ENCODE measurements around the gene GINS1.

GINS1 gene

GRCh38 chr20:25453035-25453810, 45.8 kb downstream of the GINS1 start:
- DNase-seq (ENCODE audit: extremely low read depth in 1 of 2, low read depth in 1 of 2), result no peak

DNA sequence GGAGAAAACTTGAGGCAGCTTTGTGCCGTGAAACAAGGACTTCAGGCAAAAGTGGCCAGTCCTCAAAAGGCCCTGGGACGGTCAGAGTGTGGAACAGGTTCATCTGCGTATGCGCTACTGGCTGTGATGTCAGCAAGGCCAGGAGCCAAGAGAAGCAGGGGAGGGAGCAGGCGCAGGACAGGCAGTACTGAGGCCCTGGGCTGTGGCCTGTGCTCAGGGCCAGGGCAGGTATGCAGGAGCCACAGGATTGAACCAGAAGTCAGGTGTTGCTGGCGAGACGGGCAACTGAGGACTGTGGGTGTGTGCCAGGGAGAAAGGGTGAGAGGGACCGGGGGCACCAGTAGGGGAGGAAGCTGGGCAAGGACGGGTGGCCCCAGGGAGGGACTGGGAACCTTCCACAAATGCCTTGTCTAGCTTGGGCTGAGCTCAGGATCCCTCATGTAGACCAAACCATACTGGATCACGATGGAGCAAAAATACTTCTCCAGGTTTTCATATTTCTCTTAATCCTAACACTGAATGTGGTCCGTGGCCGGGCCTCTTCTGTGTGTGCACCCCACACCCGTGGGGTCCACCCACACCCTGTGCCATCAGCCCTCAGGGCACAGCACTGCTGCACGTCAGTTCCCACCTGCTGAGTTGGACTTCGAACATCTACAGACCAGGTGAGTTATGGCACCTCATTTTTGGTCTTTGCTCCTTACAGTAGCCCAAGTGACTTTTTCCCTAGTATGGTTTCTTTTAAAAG, 46.9 kb downstream of the GINS1 start:
- no peak for DNase-seq (ENCODE audit: extremely low read depth in 1 of 2, low read depth in 1 of 2)

DNA sequence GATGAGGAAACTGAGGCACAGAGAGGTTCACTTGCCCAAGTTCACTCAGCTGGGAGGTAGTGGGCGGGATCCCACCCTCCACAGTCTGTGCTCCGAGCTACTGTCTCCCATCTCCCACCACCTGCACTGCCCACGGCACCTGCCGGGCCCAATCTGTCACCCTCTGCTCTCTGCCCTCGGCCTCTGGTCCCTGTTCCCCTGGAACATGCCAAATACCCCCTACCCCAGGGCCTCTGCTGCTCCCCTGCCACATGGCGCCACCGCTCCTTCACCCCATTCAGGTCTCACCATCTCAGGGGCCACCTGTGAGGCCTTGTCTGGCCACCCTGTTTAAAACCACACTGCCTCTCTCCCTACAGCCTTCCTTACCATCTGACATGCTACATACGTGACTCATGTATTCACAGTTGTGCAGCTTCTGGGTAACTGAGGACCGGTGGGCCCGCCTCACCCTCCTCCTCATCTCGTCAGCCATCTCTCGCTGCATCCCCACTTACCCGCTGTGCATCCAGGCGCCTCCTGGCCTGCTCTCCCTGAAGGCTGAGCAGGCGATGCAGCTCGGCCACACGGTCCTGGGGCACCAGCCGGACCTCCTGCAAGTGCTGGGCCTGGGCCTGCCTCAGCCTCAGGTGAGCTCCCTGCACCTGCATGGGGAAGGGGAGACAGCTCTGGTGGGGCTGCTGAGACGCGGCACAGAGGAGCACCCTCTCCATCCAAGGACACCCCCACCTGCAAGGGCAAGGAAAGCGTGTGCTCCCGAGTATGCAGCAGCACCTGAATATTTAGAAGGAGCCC, 50.6 kb downstream of the GINS1 start:
- no peak for DNase-seq (ENCODE audit: extremely low read depth in 1 of 2, low read depth in 1 of 2)

DNA sequence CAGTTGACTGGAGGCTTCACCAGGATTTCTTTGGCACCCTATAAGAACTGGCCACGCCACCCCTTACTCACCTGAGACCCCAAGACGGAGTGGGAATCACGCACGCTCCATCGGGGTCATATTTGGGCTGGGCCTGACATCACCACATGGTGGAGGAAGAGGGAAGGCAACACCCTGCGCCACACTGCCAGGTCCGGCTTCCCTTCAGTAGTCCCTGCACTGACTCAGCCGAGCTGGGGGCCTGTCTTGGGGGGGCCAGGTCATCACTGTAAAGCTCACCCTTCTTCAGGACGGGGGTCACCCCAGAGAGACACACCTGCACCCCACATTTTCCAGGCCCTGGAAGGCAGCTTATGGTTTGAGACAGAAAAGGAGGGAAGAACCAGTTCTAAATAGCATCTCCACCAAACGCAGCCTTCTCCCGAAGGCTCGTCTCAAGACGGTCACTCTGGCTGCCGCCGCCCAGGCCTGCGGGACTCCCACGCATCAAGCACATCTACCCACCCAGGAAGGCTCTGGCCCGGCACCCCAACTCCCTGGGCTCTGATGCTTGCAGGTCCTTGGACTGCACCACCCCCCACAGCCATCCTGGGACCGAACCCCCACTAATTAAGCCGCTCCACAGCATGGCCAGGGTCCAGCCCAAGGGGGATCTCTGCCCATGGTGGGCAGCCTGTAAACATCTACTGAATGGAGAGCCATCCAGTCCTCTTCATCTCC, 51.8 kb downstream of the GINS1 start:
- no peak for DNase-seq (ENCODE audit: extremely low read depth in 1 of 2, low read depth in 1 of 2)

DNA sequence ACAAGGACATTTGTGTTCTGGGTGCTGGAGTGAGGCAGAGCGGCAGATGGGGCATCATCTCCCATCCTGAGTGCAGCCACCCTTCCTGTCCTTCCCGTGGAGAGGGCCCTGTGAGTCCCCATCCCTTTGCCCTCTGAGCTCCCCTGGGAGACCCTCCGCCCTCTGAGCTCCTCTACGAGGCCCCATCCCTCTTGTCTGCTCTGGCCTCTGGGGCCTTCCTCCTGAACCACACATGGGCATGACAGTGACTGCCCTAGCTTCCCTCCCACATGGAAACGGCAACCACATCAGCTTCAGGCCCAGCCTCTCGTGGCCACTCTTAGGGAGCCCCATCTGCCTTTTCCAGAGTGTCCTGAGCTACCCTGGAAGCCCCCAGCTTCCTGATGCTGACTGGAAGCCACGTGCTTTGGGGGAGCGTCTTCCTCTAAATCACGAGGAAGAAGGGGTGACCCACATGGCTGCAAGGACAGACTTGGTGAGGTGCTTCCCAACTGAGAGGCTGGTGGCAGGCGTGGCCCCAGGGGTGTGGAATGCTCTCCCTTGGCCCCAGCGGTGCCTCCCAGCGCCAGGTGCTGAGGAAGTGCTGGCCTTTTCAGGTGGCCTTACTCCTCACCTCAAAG, 52.6 kb downstream of the GINS1 start:
- no peak for DNase-seq (ENCODE audit: extremely low read depth in 1 of 2, low read depth in 1 of 2)

DNA sequence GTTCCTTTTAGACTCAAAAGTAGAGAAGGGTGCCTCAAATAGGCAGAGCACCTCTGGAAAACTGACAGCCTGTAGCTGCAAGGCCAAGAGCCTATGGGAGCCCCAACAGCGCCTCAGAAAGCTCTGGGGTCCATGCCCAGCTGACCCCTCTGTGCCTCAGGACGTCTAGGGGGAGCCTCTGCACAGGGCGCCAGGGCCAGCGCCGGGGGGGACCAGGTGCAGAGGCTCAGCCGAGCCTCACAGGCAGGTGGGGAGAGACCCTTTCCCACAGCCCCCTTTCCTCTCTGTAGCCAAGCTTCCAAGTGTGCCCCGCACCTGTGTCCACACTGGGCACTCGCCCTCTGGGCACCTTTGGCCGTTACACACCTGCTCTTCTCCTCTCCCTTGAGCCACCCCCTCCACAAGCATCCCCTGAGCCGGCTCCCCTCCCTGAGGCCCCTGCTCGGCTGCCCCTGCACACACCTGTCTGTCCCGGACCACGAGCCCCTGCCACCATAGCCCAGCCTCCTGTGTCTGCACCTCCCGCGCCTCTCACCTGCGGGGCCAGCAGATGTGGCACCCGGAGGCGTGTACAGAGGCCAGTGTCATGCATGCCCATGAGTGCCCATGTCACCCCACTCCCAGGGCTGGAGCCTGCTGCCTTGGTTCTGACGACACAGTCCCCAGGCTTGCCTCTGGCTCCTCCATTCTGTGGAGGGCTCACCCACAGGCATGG, 53.2 kb downstream of the GINS1 start:
- no peak for DNase-seq (ENCODE audit: extremely low read depth in 1 of 2, low read depth in 1 of 2)

GRCh38 chr20:25461281-25461650, 53.8 kb downstream of the GINS1 start:
- no peak for DNase-seq (ENCODE audit: extremely low read depth in 1 of 2, low read depth in 1 of 2)

DNA sequence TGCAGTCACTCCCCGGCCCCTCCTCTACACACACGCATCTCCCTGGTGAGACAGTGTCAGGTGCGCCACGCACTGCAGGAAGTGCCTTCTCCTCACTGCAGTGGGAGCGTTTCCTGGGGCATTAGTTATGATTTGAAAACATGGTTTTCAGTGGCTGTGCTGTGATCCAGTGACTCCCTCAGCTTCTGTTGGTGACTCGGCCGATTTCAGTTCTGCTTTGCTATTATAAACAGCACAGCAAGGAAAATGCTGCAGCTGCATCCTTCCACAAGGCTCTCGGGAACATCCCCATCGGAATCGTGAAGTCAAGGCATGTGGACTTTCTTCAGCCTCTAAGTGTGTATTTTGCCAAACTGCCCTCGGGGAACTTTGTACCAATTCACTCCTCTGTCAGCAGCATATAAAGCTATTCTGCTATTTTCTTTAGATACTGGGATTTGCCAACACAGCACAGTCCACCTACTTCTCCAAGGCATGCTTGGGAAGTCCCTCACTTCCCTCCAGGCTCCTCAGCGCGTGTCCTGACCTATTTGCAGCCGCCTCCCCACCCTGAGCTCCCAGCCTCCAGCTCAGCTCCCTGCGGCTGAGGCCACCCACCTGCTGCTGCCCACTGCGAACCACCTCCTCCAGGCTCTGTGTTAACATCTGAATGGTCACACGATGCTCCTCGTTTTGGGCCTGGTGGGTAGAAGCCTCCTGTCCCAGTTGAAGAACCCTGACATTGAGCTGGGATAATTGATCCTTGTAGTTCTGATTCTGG, 54.5 kb downstream of the GINS1 start:
- no peak for DNase-seq (ENCODE audit: extremely low read depth in 1 of 2, low read depth in 1 of 2)

DNA sequence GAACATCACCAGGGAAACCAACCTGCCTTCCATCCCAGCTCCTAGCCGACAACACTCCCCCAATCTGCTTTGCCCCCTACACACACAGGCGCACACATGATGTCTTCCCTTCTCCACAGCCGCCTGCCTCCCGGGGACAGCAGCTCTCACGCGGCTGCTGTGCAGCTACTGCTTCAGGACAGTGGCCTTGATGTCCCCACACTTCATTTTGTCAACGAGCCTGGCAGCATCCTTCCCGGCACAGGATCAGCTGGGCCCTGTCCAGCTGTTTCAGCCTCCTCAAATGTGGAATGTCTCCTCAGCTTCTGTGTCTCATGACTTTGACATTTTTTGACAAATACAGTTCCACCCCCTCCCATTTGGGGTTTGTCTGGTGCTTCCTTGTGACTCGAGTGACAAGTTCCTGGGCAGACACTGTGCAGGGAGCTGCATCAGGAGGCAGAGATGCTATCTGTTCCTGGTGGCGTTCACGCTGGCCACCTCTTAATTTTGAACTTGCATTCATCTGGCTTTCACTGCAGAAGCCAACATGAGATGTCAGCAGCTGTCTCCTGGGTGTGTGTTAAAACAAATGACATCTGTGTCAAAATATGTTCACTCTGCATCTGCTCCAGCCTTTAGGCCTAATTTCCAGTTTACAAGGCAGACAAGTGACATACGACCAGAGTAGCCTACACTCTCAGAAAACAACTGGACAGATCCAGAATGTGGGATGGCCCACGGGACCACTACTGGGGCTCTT, 57.2 kb downstream of the GINS1 start:
- no peak for DNase-seq (ENCODE audit: extremely low read depth in 1 of 2, low read depth in 1 of 2)

DNA sequence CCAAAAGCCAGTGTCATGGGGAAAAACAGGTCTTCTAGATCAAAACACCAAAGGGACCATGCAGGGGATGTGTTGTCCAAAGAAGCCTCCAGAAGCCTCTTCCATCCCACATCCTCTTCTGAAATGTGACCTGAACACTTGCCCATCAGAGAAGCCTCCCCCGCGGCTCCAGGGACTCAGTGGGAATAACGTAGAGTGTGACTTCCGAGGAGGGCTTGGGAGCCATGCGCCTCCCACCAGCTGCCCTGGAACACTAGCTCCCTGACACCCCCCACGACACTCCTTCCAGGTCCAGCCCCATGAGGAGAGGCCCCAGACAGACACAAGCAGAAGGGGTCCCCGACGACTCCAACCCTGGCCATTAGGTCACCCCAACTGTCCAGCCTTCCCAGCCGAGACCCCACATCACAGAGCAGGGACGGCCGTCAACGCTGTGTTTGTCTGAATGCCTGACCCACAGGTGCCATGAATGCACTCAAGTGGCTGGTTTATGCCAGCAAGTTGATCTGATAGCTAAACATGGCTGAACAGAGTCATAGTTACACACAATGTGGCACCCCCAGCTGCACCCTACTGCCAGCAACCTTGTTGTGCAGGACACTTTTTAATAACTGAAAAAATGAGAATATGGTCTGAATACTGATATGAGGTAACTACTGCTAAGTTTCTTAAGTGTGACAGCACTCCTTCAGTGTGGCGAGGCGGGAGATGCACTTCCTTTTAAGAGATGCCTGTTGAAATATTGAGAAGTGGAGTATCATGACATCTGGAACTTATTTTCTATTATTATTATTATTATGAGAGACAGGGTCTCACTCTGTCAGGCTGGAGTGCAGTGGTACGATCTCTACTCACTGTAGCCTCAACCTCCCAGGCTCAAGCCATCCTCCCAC, 58.0 kb downstream of the GINS1 start:
- no peak for DNase-seq (ENCODE audit: extremely low read depth in 1 of 2, low read depth in 1 of 2)

GRCh38 chr20:25466846-25467245, 59.4 kb downstream of the GINS1 start:
- no peak for DNase-seq (ENCODE audit: extremely low read depth in 1 of 2, low read depth in 1 of 2)

DNA sequence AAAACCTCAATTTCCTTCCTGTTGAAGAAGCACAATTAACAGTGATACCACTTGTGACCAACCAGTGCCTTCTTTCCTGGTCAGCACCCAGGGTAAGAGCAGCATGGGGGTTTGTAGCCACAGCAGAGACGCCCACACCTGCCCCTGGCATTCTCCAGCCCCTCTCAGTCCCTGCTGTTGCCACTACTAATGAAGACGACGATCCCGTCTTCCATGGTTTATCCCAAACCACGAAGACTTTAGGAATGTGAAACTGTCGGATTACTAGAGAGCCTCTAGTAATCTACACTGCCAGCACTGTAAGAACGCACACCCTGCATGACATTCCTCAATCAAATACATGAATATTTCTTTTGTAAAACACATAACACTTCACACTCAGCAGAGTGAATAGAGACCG, 60.0 kb downstream of the GINS1 start:
- DNase-seq (ENCODE audit: extremely low read depth in 1 of 2, low read depth in 1 of 2), result no peak

GRCh38 chr20:25468126-25469075, 60.9 kb downstream of the GINS1 start:
- no peak for DNase-seq (ENCODE audit: extremely low read depth in 1 of 2, low read depth in 1 of 2)

- no peak for DNase-seq (ENCODE audit: extremely low read depth in 1 of 2, low read depth in 1 of 2)
These were observed 62.1 kb downstream of the GINS1 start for GRCh38 chr20:25469558-25469957.

DNA sequence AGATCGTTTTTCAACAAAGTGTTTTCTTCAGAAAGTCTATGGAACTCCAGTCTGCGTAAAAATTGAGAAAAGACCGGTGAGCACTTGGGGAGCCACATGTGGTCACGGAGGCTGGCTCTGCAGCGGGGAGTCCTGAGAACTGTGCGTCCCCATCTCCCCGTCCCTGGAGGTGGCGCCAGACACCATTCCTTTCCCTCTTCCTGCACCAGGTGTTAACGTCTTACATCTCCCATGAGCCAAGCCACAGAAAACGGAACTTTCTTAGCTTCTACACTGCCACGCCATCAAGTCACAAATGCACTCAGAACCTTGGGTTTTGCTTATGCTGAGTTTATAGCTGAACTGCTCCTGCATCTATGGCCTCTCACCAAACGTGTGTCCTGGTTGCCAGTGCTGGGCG, 62.6 kb downstream of the GINS1 start:
- no peak for DNase-seq (ENCODE audit: extremely low read depth in 1 of 2, low read depth in 1 of 2)

DNA sequence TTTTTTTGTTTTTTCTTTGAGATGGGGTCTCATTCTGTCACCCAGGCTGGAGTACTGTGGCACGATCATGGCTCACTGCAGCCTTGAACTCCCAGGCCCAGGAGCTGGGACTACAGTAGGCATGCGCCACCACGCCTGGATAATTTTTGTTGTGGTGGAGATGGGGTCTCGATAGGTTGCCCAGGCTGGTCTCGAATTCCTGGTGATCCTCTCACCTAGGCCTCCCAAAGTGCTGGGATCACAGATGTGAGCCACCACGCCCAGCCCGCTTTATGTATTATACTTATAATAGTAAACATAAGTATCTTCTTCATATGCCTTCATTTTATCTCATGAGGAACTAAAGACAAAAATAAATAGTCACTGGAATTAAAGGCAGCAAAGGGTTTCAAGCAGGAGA, 63.5 kb downstream of the GINS1 start:
- no peak for DNase-seq (ENCODE audit: extremely low read depth in 1 of 2, low read depth in 1 of 2)

Measured in activated CD8-positive, alpha-beta memory T cell treated with anti-CD3 and anti-CD28 coated beads for 1 hour (primary cell).